Endothelial cell of hepatic sinusoid (primary cell): ENCODE data around the gene KRT31.
"Not testable (repeated sequence)": the region's sequence is repeated elsewhere in the genome, so short reads cannot be mapped to it uniquely, and the experiment has no call there.

Experiments used
- in situ Hi-C: cut with HindIII; loops from 2 replicates; pipeline ENCODE4 v1.10.0; 2017; ENCODE audit warnings: low sequenced_read_pairs

Gene KRT31

GRCh38 chr17:41393294-41393693 is 4.1 kb downstream of the KRT31 start:
- in situ Hi-C loops: no loop called here

GRCh38 chr17:41392278-41392677 is 5.1 kb downstream of the KRT31 start:
- in situ Hi-C loops: no loop called here

GRCh38 chr17:41391535-41391934 is 5.9 kb downstream of the KRT31 start:
- in situ Hi-C loops: no loop called here

GRCh38 chr17:41390411-41390938 is 6.9 kb downstream of the KRT31 start:
- in situ Hi-C loops: no loop called here

- in situ Hi-C loops: no loop called here
Measured at GRCh38 chr17:41387670-41388069, 9.7 kb downstream of the KRT31 start.

GRCh38 chr17:41386227-41386626 is 11.2 kb downstream of the KRT31 start:
- in situ Hi-C loops: no loop called here

- in situ Hi-C loops: no loop called here
Measured at GRCh38 chr17:41383690-41384089, 13.7 kb downstream of the KRT31 start.

- in situ Hi-C loops: no loop called here
Measured at GRCh38 chr17:41382394-41382793, 15.0 kb downstream of the KRT31 start.

- in situ Hi-C loops: not testable (repeated sequence)
Measured at GRCh38 chr17:41381943-41382342, 15.5 kb downstream of the KRT31 start, which contains the start of gene KRT34. Gene KRT34, minus strand, starts transcription at chr17:41382306. Its CDS starts 60 bp downstream, at chr17:41382246.

- in situ Hi-C loops: not testable (repeated sequence)
Measured at GRCh38 chr17:41380091-41380490, 17.3 kb downstream of the KRT31 start.

GRCh38 chr17:41377546-41377945 is 19.9 kb downstream of the KRT31 start:
- in situ Hi-C loops: no loop called here

GRCh38 chr17:41369713-41370112 is 27.7 kb downstream of the KRT31 start, which contains the start of gene KRT33B:
Gene KRT33B, minus strand, starts transcription at chr17:41369813. Its CDS starts 63 bp downstream, at chr17:41369750.
- in situ Hi-C loops: loop anchor here (5.0 kb wide), 1 partner anchor 38 kb away; no protein-coding TSS in a partner anchor

GRCh38 chr17:41369023-41369422 is 28.4 kb downstream of the KRT31 start:
- in situ Hi-C loops: no loop called here

GRCh38 chr17:41367426-41368075 is 29.9 kb downstream of the KRT31 start:
- in situ Hi-C loops: no loop called here

GRCh38 chr17:41366070-41366469 is 31.3 kb downstream of the KRT31 start:
- in situ Hi-C loops: no loop called here

GRCh38 chr17:41363881-41364280 is 33.5 kb downstream of the KRT31 start:
- in situ Hi-C loops: no loop called here

- in situ Hi-C loops: no loop called here
Measured at GRCh38 chr17:41360296-41360995, 37.0 kb downstream of the KRT31 start.

- in situ Hi-C loops: no loop called here
Measured at GRCh38 chr17:41354536-41354935, 42.9 kb downstream of the KRT31 start.

GRCh38 chr17:41352597-41353366 is 44.6 kb downstream of the KRT31 start:
- in situ Hi-C loops: no loop called here

- in situ Hi-C loops: no loop called here
Measured at GRCh38 chr17:41351177-41351576, 46.2 kb downstream of the KRT31 start.

GRCh38 chr17:41350381-41350878 is 47.0 kb downstream of the KRT31 start, which contains the start of gene KRT33A:
Gene KRT33A, minus strand, starts transcription at chr17:41350828. Its CDS starts 61 bp downstream, at chr17:41350767.
- in situ Hi-C loops: not testable (repeated sequence)
